ENCODE results near the gene VMO1.

The VMO1 gene

GRCh38 chr17:4806456-4806776, 20.3 kb upstream of the VMO1 start:
- Mint-ChIP-seq H3K4me1 (peaks cover 11% of the 10 kb centered on the region), H3K9me3 (no peaks in the 10 kb centered on the region), H3K27ac (peak overlapping the region; percentile 38 to 80 (median 44)), H3K27me3 (ENCODE audit: low read depth) (no peaks in the 10 kb centered on the region), H3K4me3 (peak overlapping the region; percentile 76 to 89 (median 88)), H3K36me3 (ENCODE audit: low read depth) (peaks cover 18% of the 10 kb centered on the region)
- no peak for TF ChIP-seq CTCF (IDR thresholded peaks at IDR 0.05; ENCODE audit: unreplicated experiment in 3 of 3)

GRCh38 chr17:4802228-4802627, 16.1 kb upstream of the VMO1 start, which contains the start of gene C17orf114:
TSS of gene C17orf114 (minus strand) at chr17:4802328.
- H3K27ac Mint-ChIP-seq: no peak within 1 kb of the TSS
- H3K9me3 Mint-ChIP-seq: no peaks in the 10 kb centered on the region
- H3K36me3 Mint-ChIP-seq (ENCODE audit: low read depth): peaks cover 17% of the 10 kb centered on the region
- no peaks in the 10 kb centered on the region for H3K27me3 Mint-ChIP-seq (ENCODE audit: low read depth)
- TF ChIP-seq CTCF (IDR thresholded peaks at IDR 0.05; ENCODE audit: unreplicated experiment in 3 of 3): no peak
- peaks cover 6% of the 10 kb centered on the region for H3K4me1 Mint-ChIP-seq
- no peak within 1 kb of the TSS for H3K4me3 Mint-ChIP-seq

- Mint-ChIP-seq H3K27ac (peak overlapping the region in 1 of 3 experiments; percentile 36), H3K4me1 (peaks cover 5% of the 10 kb centered on the region), H3K4me3 (peak overlapping the region; percentile 42 to 63 (median 55)), H3K9me3 (no peaks in the 10 kb centered on the region), H3K36me3 (ENCODE audit: low read depth) (peaks cover 20% of the 10 kb centered on the region), H3K27me3 (ENCODE audit: low read depth) (no peaks in the 10 kb centered on the region)
- no peak for TF ChIP-seq CTCF (IDR thresholded peaks at IDR 0.05; ENCODE audit: unreplicated experiment in 3 of 3)
Observed at GRCh38 chr17:4800462-4801196, 14.5 kb upstream of the VMO1 start.

- no peak for TF ChIP-seq CTCF (IDR thresholded peaks at IDR 0.05; ENCODE audit: unreplicated experiment in 3 of 3)
- Mint-ChIP-seq H3K27ac (peak overlapping the region; percentile 83 to 97 (median 96)), H3K4me1 (peaks cover 5% of the 10 kb centered on the region), H3K36me3 (ENCODE audit: low read depth) (peaks cover 20% of the 10 kb centered on the region), H3K9me3 (no peaks in the 10 kb centered on the region), H3K27me3 (ENCODE audit: low read depth) (peaks cover 10% of the 10 kb centered on the region), H3K4me3 (peak overlapping the region; percentile 99 to 100 (median 100))
Observed at GRCh38 chr17:4796552-4796920, 10.4 kb upstream of the VMO1 start.

- Mint-ChIP-seq H3K27ac (no peak overlapping the region), H3K4me1 (peaks cover 12% of the 10 kb centered on the region), H3K36me3 (ENCODE audit: low read depth) (peaks cover 13% of the 10 kb centered on the region), H3K27me3 (ENCODE audit: low read depth) (peaks cover 10% of the 10 kb centered on the region), H3K4me3 (peak overlapping the region in 2 of 3 experiments; percentile 51 to 64), H3K9me3 (no peaks in the 10 kb centered on the region)
- TF ChIP-seq CTCF (IDR thresholded peaks at IDR 0.05; ENCODE audit: unreplicated experiment in 3 of 3): no peak
Observed at GRCh38 chr17:4795168-4795567, 9.0 kb upstream of the VMO1 start.

GRCh38 chr17:4790705-4791088, 4.5 kb upstream of the VMO1 start:
- Mint-ChIP-seq H3K36me3 (ENCODE audit: low read depth) (no peaks in the 10 kb centered on the region), H3K27me3 (ENCODE audit: low read depth) (peaks cover 10% of the 10 kb centered on the region), H3K4me1 (peaks cover 29% of the 10 kb centered on the region), H3K27ac (peak overlapping the region; percentile 70 to 93 (median 84)), H3K9me3 (no peaks in the 10 kb centered on the region), H3K4me3 (peak overlapping the region; percentile 86 to 93 (median 92))
- no peak for TF ChIP-seq CTCF (IDR thresholded peaks at IDR 0.05; ENCODE audit: unreplicated experiment in 3 of 3)

All from nephron (organoid).